ENCODE measurements around the gene HS3ST5. TPM values are rescaled to one million over a fixed set of nuclear protein-coding genes. Genes with fewer than 3 reads are reported as not detected.

The HS3ST5 gene
- total RNA-seq, 1 donor from 2014 or later: 0.11 TPM

DNA sequence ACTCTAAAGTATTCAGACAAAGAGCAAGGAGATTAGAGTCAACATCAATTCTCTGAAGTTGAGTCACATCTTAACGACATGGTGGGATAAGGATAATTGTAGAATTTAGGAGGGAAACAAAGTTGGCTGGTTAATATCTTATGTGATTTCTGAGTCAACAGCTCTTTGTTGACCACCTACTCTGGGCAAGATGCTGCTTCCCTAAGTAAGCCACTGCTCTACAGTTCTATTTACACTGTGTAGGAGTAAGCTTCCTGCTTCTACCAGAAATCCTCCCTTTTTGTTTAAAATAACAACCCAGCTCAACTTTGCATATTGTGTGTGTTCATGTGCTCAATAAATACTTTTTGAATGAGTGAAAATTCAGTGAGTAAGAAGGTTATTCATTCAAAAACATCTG, 3.1 kb downstream of the HS3ST5 start:
- no peaks in the 10 kb centered on the region for H3K9me3 Mint-ChIP-seq (ENCODE audit: unreplicated experiment)
- H3K27me3 Mint-ChIP-seq (ENCODE audit: unreplicated experiment): peaks cover 5% of the 10 kb centered on the region
- H3K36me3 Mint-ChIP-seq (ENCODE audit: unreplicated experiment): no peaks in the 10 kb centered on the region
- no peak overlapping the region for H3K27ac Mint-ChIP-seq (ENCODE audit: unreplicated experiment)
- H3K4me1 Mint-ChIP-seq (ENCODE audit: unreplicated experiment): peaks cover 18% of the 10 kb centered on the region
- H3K4me3 Mint-ChIP-seq (ENCODE audit: unreplicated experiment): no peak overlapping the region
- DNase-seq (ENCODE audit: extremely low spot score, unreplicated experiment): no peak
- TF ChIP-seq, protein P1, sequence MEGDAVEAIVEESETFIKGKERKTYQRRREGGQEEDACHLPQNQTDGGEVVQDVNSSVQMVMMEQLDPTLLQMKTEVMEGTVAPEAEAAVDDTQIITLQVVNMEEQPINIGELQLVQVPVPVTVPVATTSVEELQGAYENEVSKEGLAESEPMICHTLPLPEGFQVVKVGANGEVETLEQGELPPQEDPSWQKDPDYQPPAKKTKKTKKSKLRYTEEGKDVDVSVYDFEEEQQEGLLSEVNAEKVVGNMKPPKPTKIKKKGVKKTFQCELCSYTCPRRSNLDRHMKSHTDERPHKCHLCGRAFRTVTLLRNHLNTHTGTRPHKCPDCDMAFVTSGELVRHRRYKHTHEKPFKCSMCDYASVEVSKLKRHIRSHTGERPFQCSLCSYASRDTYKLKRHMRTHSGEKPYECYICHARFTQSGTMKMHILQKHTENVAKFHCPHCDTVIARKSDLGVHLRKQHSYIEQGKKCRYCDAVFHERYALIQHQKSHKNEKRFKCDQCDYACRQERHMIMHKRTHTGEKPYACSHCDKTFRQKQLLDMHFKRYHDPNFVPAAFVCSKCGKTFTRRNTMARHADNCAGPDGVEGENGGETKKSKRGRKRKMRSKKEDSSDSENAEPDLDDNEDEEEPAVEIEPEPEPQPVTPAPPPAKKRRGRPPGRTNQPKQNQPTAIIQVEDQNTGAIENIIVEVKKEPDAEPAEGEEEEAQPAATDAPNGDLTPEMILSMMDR (IDR thresholded peaks at IDR 0.05): no peak

DNA sequence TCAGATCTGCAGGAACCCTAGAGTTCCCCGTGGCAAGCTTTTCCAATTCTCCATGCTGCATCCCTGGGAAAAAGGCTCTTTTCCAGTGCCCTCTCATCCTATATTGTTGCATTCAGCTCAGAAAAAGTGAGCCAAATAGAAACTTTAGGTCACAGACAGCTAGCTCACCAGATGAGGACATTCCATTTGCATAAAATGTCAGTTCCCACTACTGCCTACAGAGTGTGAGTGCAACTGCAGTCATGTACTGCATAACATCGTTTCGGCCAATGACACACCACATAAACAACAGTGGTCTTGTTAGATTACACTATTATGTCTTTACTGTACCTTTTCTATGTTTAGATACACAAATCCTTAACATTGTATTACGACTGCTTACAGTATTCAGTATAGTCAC, 8.6 kb downstream of the HS3ST5 start:
- Mint-ChIP-seq H3K27ac (ENCODE audit: unreplicated experiment) (no peak overlapping the region), H3K36me3 (ENCODE audit: unreplicated experiment) (no peaks in the 10 kb centered on the region), H3K4me1 (ENCODE audit: unreplicated experiment) (no peaks in the 10 kb centered on the region), H3K4me3 (ENCODE audit: unreplicated experiment) (no peak overlapping the region), H3K27me3 (ENCODE audit: unreplicated experiment) (no peaks in the 10 kb centered on the region), H3K9me3 (ENCODE audit: unreplicated experiment) (no peaks in the 10 kb centered on the region)
- no peak for DNase-seq (ENCODE audit: extremely low spot score, unreplicated experiment)
- TF ChIP-seq, protein P1 (IDR thresholded peaks at IDR 0.05): no peak

DNA sequence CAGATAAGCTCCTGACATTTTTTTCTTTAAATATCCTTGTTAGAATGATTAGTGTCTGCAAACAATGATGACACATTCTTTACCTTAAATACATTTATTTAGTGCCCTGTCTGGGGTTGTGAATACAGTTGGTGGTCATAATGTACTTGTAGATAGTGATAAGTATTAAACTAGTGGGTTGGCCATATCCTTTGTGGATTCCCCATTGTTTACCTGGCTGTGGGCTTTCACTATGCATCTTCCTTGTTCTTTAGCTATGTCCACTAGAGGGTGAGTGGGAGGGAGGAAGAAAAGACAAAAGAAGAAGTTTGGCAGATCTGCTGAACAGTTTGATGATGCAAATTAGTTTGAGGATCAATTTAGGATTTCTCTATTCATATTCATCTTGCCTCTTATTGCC, 15.7 kb downstream of the HS3ST5 start:
- no peaks in the 10 kb centered on the region for H3K27me3 Mint-ChIP-seq (ENCODE audit: unreplicated experiment)
- no peaks in the 10 kb centered on the region for H3K9me3 Mint-ChIP-seq (ENCODE audit: unreplicated experiment)
- H3K4me1 Mint-ChIP-seq (ENCODE audit: unreplicated experiment): no peaks in the 10 kb centered on the region
- H3K36me3 Mint-ChIP-seq (ENCODE audit: unreplicated experiment): no peaks in the 10 kb centered on the region
- H3K4me3 Mint-ChIP-seq (ENCODE audit: unreplicated experiment): no peak overlapping the region
- DNase-seq (ENCODE audit: extremely low spot score, unreplicated experiment): no peak
- H3K27ac Mint-ChIP-seq (ENCODE audit: unreplicated experiment): no peak overlapping the region
- TF ChIP-seq, protein P1 (IDR thresholded peaks at IDR 0.05): no peak

DNA sequence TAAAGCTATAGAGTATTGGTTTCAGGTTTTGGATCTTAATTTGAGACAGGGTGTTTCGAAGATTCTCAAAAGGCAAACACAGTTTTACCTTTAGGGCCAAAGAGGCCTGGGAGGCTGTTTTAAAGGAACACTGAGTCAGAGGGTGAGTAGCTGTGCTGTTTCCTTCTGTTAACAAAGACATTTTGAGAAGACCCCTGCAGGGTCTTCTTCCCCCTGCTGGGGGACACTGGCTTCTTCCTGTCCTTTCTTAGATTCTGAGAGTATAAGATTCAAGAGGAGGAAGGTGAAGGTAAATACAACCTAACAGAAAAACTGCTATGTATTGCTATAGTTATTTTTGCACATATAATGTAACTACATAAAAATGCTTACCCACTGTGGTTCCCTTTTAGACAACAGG, 19.0 kb downstream of the HS3ST5 start:
- Mint-ChIP-seq H3K36me3 (ENCODE audit: unreplicated experiment) (no peaks in the 10 kb centered on the region), H3K4me1 (ENCODE audit: unreplicated experiment) (no peaks in the 10 kb centered on the region), H3K27me3 (ENCODE audit: unreplicated experiment) (no peaks in the 10 kb centered on the region), H3K27ac (ENCODE audit: unreplicated experiment) (no peak overlapping the region), H3K9me3 (ENCODE audit: unreplicated experiment) (no peaks in the 10 kb centered on the region), H3K4me3 (ENCODE audit: unreplicated experiment) (no peak overlapping the region)
- DNase-seq (ENCODE audit: extremely low spot score, unreplicated experiment): no peak
- TF ChIP-seq, protein P1 (IDR thresholded peaks at IDR 0.05): no peak

DNA sequence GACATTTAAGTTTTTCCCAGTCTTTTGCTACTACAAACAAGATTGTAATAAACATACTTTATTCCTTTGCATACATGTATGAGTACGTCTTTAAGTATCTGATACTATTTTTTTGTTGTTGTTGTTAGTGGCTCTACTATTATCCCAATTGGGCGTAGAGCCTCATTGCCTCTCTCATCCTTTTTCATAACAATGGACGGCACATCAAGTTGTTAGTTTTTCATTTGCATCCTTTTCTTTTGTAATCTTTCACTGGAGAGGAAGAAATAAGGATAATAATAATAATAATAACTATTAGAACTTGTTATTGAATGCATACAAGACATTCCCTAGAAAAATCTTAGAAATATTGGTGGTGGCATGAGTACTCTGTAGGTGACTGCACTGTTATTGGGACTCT, 23.1 kb downstream of the HS3ST5 start:
- no peaks in the 10 kb centered on the region for H3K4me1 Mint-ChIP-seq (ENCODE audit: unreplicated experiment)
- H3K4me3 Mint-ChIP-seq (ENCODE audit: unreplicated experiment): no peak overlapping the region
- no peak overlapping the region for H3K27ac Mint-ChIP-seq (ENCODE audit: unreplicated experiment)
- no peak for DNase-seq (ENCODE audit: extremely low spot score, unreplicated experiment)
- no peaks in the 10 kb centered on the region for H3K36me3 Mint-ChIP-seq (ENCODE audit: unreplicated experiment)
- H3K9me3 Mint-ChIP-seq (ENCODE audit: unreplicated experiment): no peaks in the 10 kb centered on the region
- H3K27me3 Mint-ChIP-seq (ENCODE audit: unreplicated experiment): no peaks in the 10 kb centered on the region
- TF ChIP-seq, protein P1 (IDR thresholded peaks at IDR 0.05): no peak

Data from osteocyte (in vitro differentiated cells).